A549 (cell line): ENCODE data around the gene EDEM1. TPM values are rescaled to one million over a fixed set of nuclear protein-coding genes. Genes with fewer than 3 reads are reported as not detected.
A peak's percentile ranks its signal among the peaks of the same experiment; 100 is the strongest.

Source experiments
- ATAC-seq, 2 experiments: fragments of 200-7000 bp in 1 of 2; fragments of >200 bp in 1 of 2; cut with Nextera tagmentation in 1 of 2; cut with Tn5 transposase in 1 of 2; 3 replicates each; pipeline versions ENCODE4 v1.8.0 to v1.9.1; 2018 to 2020; ENCODE audit warnings: mild to moderate bottlenecking in 1 of 2, moderate library complexity in 1 of 2
- CTCF ChIA-PET: fragments of 300-600 bp; sonication (Branson Sonifier 250); formaldehyde crosslinking; extraction: SDS; loops from one replicate; lab custom pipeline; 2021; ENCODE audit warnings: antibody characterized with exemption, inconsistent platforms; lab: Yijun Ruan, JAX
- POLR2A ChIA-PET: fragments of 350-600 bp; formaldehyde crosslinking; extraction: SDS; loops from one replicate; lab custom pipeline; 2021; ENCODE audit warnings: antibody characterized with exemption, inconsistent platforms; lab: Yijun Ruan, JAX
- DNase-seq, 2 experiments: peaks; one replicate each; pipeline versions ENCODE4 v3.0.0 to v3.0.0-alpha.2; 2011 to 2016; ENCODE audit warnings: low read depth in 1 of 2, low spot score in 1 of 2
- FAIRE-seq: peaks from 2 replicates; lab custom pipeline; 2011; peaks lifted over from hg19 to GRCh38; lab: Jason Lieb, UNC
- H3K27ac ChIP-seq, 2 experiments: fragments of >200 bp; sonication (Bioruptor Twin); formaldehyde crosslinking; 3 replicates each; pipeline ENCODE4 v1.5.1; 2016 to 2017
- H3K4me1 ChIP-seq: fragments of >200 bp; sonication (Bioruptor Twin); formaldehyde crosslinking; 3 replicates; pipeline ENCODE4 v1.6.1; 2016
- H3K4me2 ChIP-seq: fragments of >200 bp; sonication (Bioruptor Twin); formaldehyde crosslinking; 3 replicates; pipeline ENCODE4 v1.6.1; 2016
- H3K4me3 ChIP-seq: fragments of >200 bp; sonication (Bioruptor Twin); formaldehyde crosslinking; 3 replicates; pipeline ENCODE4 v1.5.1; 2016
- H3K9me3 ChIP-seq: fragments of >200 bp; sonication (Bioruptor Twin); formaldehyde crosslinking; 3 replicates; pipeline ENCODE4 v1.6.1; 2016
- CBX8 ChIP-seq: fragments of 200-600 bp; sonication (generic); IDR thresholded peaks from 2 replicates; pipeline ENCODE4 v1.6.1; 2016
- CHD2 ChIP-seq: fragments of 150-350 bp; IDR thresholded peaks from 2 replicates; pipeline ENCODE4 v1.6.1; 2014; ENCODE audit warnings: low read length; ENCODE audit not compliant: partially characterized antibody
- CHD4 ChIP-seq: fragments of 200-600 bp; sonication (generic); IDR thresholded peaks from 2 replicates; pipeline ENCODE4 v1.6.1; 2016; ENCODE audit warnings: antibody characterized with exemption, mild to moderate bottlenecking, borderline replicate concordance
- EHF ChIP-seq: fragments of 250-450 bp; sonication (Bioruptor Pico); IDR thresholded peaks from 2 replicates; pipeline ENCODE4 v1.5.0; 2020; ENCODE audit warnings: mild to moderate bottlenecking
- EHMT2 ChIP-seq: fragments of 200-600 bp; sonication (generic); IDR thresholded peaks from 2 replicates; pipeline ENCODE4 v1.6.1; 2016; ENCODE audit warnings: antibody characterized with exemption, low read depth, mild to moderate bottlenecking, moderate library complexity
- EP300 ChIP-seq, 2 experiments: fragments of >200 bp; sonication (Bioruptor Twin); formaldehyde crosslinking; IDR thresholded peaks; 2 replicates in 1 of 2; 3 replicates in 1 of 2; pipeline ENCODE4 v1.6.1; 2016 to 2017
- ESRRA ChIP-seq: fragments of 150-350 bp; IDR thresholded peaks from 2 replicates; pipeline ENCODE4 v1.6.1; 2014; ENCODE audit warnings: mild to moderate bottlenecking, low read length, borderline replicate concordance
- FOSB ChIP-seq: fragments of 250-450 bp; sonication (Bioruptor Pico); IDR thresholded peaks from 2 replicates; pipeline ENCODE4 v1.5.0; 2020; ENCODE audit warnings: mild to moderate bottlenecking, moderate library complexity
- HDAC2 ChIP-seq: fragments of 200-600 bp; sonication (generic); IDR thresholded peaks from 2 replicates; pipeline ENCODE4 v1.6.1; 2016
- HEYL ChIP-seq: fragments of 250-450 bp; sonication (Bioruptor Pico); IDR thresholded peaks from 2 replicates; pipeline ENCODE4 v1.8.0; 2021; ENCODE audit warnings: mild to moderate bottlenecking, moderate library complexity
- HOXB13 ChIP-seq: fragments of 250-450 bp; sonication (Bioruptor Pico); IDR thresholded peaks from 2 replicates; pipeline ENCODE4 v1.5.0; 2020; ENCODE audit warnings: low read depth, mild to moderate bottlenecking, moderate library complexity
- JUN ChIP-seq, 2 experiments: fragments of >200 bp; sonication (Bioruptor Twin); formaldehyde crosslinking; IDR thresholded peaks; 2 replicates in 1 of 2; 3 replicates in 1 of 2; pipeline ENCODE4 v1.6.1; 2016 to 2017
- JUNB ChIP-seq: fragments of >200 bp; sonication (Bioruptor Twin); formaldehyde crosslinking; IDR thresholded peaks from 2 replicates; pipeline ENCODE4 v1.6.1; 2016
- MAZ ChIP-seq: fragments of 150-350 bp; IDR thresholded peaks from 2 replicates; pipeline ENCODE4 v1.6.1; 2014; ENCODE audit warnings: antibody characterized with exemption, low read depth, low read length, borderline replicate concordance
- MYC ChIP-seq: IDR thresholded peaks from 2 replicates; pipeline ENCODE4 v1.6.1; 2012; ENCODE audit warnings: mild to moderate bottlenecking, inconsistent platforms, low read length, improper control_type of control experiment, borderline replicate concordance
- NFE2L2 ChIP-seq: fragments of 150-350 bp; conservative IDR thresholded peaks from 2 replicates; pipeline ENCODE4 v1.6.1; 2014; ENCODE audit warnings: low read length
- NPAS2 ChIP-seq: fragments of 250-450 bp; sonication (Bioruptor Pico); IDR thresholded peaks from 2 replicates; pipeline ENCODE4 v1.8.0; 2022; ENCODE audit warnings: mild to moderate bottlenecking, moderate library complexity, borderline replicate concordance
- POLR2AphosphoS2 ChIP-seq: conservative IDR thresholded peaks from 2 replicates; pipeline ENCODE4 v1.6.1; 2012; ENCODE audit warnings: low read length, improper control_type of control experiment, inconsistent platforms
- RAD21 ChIP-seq, 2 experiments: fragments of >200 bp in 1 of 2; sonication (Bioruptor Twin) in 1 of 2; formaldehyde crosslinking in 1 of 2; IDR thresholded peaks in 1 of 2; conservative IDR thresholded peaks in 1 of 2; 2 replicates in 1 of 2; 3 replicates in 1 of 2; pipeline ENCODE4 v1.6.1; 2012 to 2018; ENCODE audit warnings: inconsistent platforms in 1 of 2
- RCOR1 ChIP-seq: fragments of 150-350 bp; IDR thresholded peaks from 2 replicates; pipeline ENCODE4 v1.6.1; 2014; ENCODE audit warnings: antibody characterized with exemption, low read length, low read depth
- RFX5 ChIP-seq: fragments of 450-650 bp; IDR thresholded peaks from 2 replicates; pipeline ENCODE4 v1.7.1; 2014; ENCODE audit warnings: antibody characterized with exemption, mild to moderate bottlenecking, moderate library complexity
- SMC3 ChIP-seq: fragments of >200 bp; sonication (Bioruptor Twin); formaldehyde crosslinking; IDR thresholded peaks from 3 replicates; pipeline ENCODE4 v1.6.1; 2018; ENCODE audit warnings: inconsistent platforms
- TFCP2L1 ChIP-seq: fragments of 250-450 bp; sonication (Bioruptor Pico); IDR thresholded peaks from 2 replicates; pipeline ENCODE4 v1.5.0; 2021; ENCODE audit warnings: mild to moderate bottlenecking
- ZC3H11A ChIP-seq: fragments of 450-650 bp; IDR thresholded peaks from 2 replicates; pipeline ENCODE4 v1.6.1; 2014; ENCODE audit warnings: antibody characterized with exemption, mild to moderate bottlenecking
- ZNF302 ChIP-seq: fragments of 250-450 bp; sonication (Bioruptor Pico); IDR thresholded peaks from 2 replicates; pipeline ENCODE4 v1.9.0; 2021; ENCODE audit warnings: inconsistent platforms, mild to moderate bottlenecking, moderate library complexity
- ZSCAN20 ChIP-seq: fragments of 250-450 bp; sonication (Bioruptor Pico); IDR thresholded peaks from 2 replicates; pipeline ENCODE4 v1.8.0; 2022; ENCODE audit warnings: mild to moderate bottlenecking, moderate library complexity
- WGBS: methylation state at CpG from one replicate; pipeline ENCODE4 v1.1.6; 2017; ENCODE audit errors: missing lambda C conversion rate; 5-methylcytosine and 5-hydroxymethylcytosine counted together
- polyA plus RNA-seq, 4 experiments: library from polyadenylated mRNA; depleted of rRNA in 3 of 4; stranded (reverse); fragments of >200 nt; fragmentation: RNase III in 1 of 4; extraction: RNeasy Plus Mini Kit Qiagen cat#74134 plus additional on column Dnase treatment in 1 of 4; gene quantifications; 2 replicates in 3 of 4; 3 replicates in 1 of 4; pipeline ENCODE4 v1.2.3, GENCODE V29; 2011 to 2017
- TF ChIP-seq, protein P1 (sequence below): IDR thresholded peaks from 2 replicates; pipeline ENCODE4 v1.6.1; 2012
- TF ChIP-seq, protein P2 (sequence below): fragments of 150-350 bp; IDR thresholded peaks from 2 replicates; pipeline ENCODE4 v1.6.1; 2014; ENCODE audit warnings: low read depth, mild to moderate bottlenecking, low read length
- TF ChIP-seq, protein P3 (sequence below): fragments of >200 bp; sonication (Bioruptor Twin); formaldehyde crosslinking; IDR thresholded peaks from 3 replicates; pipeline ENCODE4 v1.5.1; 2016
- TF ChIP-seq, protein P4 (sequence below): IDR thresholded peaks from 2 replicates; pipeline ENCODE4 v1.6.1; 2012

Gene EDEM1
- polyA plus RNA-seq, 2 of the 4 experiments (the other 2 are of a cell fraction), result 16.3 to 40.9 TPM

DNA sequence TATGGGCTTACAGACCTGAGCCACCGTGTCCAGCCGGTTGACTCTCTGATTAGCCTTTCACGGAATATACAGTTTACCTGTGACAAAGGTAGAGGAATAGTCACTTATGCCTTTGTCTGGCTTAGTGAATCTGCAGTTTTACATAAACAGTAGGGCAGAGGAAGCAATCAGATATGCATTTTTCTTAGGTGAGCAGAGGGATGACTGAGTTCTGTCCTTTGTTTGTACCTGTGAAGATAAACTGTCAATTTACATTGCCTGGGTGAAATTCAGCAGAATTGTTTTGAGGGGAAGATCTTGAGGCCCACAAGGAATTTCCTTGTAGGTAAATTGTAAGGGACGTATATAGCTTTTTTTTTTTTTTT, 10.8 kb downstream of the EDEM1 start:
- Histone ChIP-seq H3K9me3 (no peaks in the 10 kb centered on the region), H3K4me3 (no peak overlapping the region)
- no peak for DNase-seq
- no peak for ATAC-seq
- no peak for FAIRE-seq
- no peak for TF ChIP-seq RAD21 (conservative IDR thresholded peaks at IDR 0.05 in 1 of 2, IDR thresholded peaks at IDR 0.05 in 1 of 2)
- no peak for TF ChIP-seq ZSCAN20
- TF ChIP-seq SMC3, result no peak
- TF ChIP-seq, all 56 proteins: peak for 0
- peak overlapping the region; percentile 72 to 86 for H3K27ac ChIP-seq
- 86% methylated on average over 4 of the region's 4 CpGs for WGBS
- ChIA-PET POLR2A (interaction anchor here (0.6 to 1.5 kb wide), 2 partner anchors 10 to 525 kb away, joined by 3 to 4 read pairs; no protein-coding TSS in a partner anchor), CTCF (no interaction called here)
- H3K4me1 ChIP-seq, result peaks cover 44% of the 10 kb centered on the region
- no peak overlapping the region for H3K4me2 ChIP-seq

DNA sequence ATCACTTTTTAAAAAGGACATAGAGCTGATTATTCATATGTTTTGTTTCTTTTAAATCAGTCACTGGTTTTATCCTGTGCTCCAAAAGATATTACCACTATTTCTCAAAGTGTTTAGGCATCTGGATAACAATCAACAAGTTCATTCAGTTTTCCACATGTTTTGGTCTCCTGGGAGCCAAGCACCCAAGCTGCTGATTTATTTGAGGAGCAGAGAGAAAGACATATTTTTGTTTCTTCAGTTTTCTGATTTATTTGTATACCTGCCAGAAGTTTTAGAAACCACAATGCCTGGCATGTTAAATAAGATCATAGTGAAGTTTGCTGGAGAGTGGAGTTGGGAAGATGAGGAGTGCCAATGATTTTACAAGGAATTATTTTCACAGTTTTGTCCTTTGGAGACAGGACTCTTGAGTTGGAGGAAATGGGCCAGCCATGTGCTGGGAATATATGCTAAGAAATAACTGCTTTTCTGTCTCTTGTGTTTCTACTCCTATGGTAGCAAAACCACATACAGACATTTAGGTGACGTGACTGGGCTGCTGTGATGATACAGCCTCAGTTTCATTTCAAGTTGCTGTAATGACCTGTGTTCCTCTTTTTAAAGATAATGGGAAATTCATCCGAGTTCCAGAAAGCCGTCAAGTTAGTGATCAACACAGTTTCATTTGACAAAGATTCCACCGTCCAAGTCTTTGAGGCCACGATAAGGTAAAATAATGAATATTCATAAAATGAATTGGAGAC, 11.7 kb downstream of the EDEM1 start:
- H3K4me3 ChIP-seq, result no peak overlapping the region

DNA sequence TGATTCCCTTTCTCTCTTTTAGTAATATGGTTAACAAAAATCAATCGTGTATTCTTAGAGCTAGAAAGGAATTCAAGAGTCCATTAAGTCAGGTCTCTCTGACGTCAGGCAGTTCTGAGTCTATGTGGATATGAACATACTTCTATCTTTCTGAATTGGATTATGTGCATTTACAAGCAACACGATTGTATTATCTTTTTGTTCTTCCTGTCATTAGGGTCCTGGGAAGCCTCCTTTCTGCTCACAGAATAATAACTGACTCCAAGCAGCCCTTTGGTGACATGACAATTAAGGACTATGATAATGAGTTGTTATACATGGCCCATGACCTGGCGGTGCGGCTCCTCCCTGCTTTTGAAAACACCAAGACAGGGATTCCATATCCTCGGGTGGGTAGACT, 14.0 kb downstream of the EDEM1 start:
- Histone ChIP-seq H3K4me2 (no peak overlapping the region), H3K4me1 (peaks cover 16% of the 10 kb centered on the region), H3K9me3 (no peaks in the 10 kb centered on the region), H3K27ac (no peak overlapping the region), H3K4me3 (no peak overlapping the region)
- POLR2A ChIA-PET, result no interaction called here
- CTCF ChIA-PET, result interaction anchor here (2.0 kb wide), 1 partner anchor 7 kb away, joined by 5 read pairs; no protein-coding TSS in a partner anchor
- WGBS, result 86% methylated on average over 6 of the region's 6 CpGs
- TF ChIP-seq, protein P1, sequence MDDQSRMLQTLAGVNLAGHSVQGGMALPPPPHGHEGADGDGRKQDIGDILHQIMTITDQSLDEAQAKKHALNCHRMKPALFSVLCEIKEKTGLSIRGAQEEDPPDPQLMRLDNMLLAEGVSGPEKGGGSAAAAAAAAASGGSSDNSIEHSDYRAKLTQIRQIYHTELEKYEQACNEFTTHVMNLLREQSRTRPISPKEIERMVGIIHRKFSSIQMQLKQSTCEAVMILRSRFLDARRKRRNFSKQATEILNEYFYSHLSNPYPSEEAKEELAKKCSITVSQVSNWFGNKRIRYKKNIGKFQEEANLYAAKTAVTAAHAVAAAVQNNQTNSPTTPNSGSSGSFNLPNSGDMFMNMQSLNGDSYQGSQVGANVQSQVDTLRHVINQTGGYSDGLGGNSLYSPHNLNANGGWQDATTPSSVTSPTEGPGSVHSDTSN, result no peak
- TF ChIP-seq JUN (IDR thresholded peaks at IDR 0.05) (no peak), MYC (no peak), CBX8 (no peak), ESRRA (no peak), FOSB (CRISPR knock-in tag) (no peak), HOXB13 (CRISPR knock-in tag) (no peak), ZC3H11A (no peak), JUNB (no peak), MAZ (no peak), NFE2L2 (no peak), ZSCAN20 (no peak), ZNF302 (no peak), EHMT2 (no peak), EHF (CRISPR knock-in tag) (no peak), HEYL (CRISPR knock-in tag) (no peak)
- TF ChIP-seq, protein P2, sequence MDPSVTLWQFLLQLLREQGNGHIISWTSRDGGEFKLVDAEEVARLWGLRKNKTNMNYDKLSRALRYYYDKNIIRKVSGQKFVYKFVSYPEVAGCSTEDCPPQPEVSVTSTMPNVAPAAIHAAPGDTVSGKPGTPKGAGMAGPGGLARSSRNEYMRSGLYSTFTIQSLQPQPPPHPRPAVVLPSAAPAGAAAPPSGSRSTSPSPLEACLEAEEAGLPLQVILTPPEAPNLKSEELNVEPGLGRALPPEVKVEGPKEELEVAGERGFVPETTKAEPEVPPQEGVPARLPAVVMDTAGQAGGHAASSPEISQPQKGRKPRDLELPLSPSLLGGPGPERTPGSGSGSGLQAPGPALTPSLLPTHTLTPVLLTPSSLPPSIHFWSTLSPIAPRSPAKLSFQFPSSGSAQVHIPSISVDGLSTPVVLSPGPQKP, result no peak
- DNase-seq, result no peak
- FAIRE-seq, result no peak
- ATAC-seq, result no peak

More for the DNA sequence above, 11.7 kb downstream of the EDEM1 start:
- ATAC-seq, result no peak
- no peak for TF ChIP-seq HDAC2
- TF ChIP-seq TFCP2L1 (CRISPR knock-in tag), result no peak
- no peak for TF ChIP-seq SMC3
- TF ChIP-seq JUN (IDR thresholded peaks at IDR 0.05), result no peak
- no peak for TF ChIP-seq CHD2
- no peak for TF ChIP-seq RCOR1
- TF ChIP-seq CHD4, result no peak
- TF ChIP-seq EHF (CRISPR knock-in tag), result no peak
- TF ChIP-seq, protein P3, sequence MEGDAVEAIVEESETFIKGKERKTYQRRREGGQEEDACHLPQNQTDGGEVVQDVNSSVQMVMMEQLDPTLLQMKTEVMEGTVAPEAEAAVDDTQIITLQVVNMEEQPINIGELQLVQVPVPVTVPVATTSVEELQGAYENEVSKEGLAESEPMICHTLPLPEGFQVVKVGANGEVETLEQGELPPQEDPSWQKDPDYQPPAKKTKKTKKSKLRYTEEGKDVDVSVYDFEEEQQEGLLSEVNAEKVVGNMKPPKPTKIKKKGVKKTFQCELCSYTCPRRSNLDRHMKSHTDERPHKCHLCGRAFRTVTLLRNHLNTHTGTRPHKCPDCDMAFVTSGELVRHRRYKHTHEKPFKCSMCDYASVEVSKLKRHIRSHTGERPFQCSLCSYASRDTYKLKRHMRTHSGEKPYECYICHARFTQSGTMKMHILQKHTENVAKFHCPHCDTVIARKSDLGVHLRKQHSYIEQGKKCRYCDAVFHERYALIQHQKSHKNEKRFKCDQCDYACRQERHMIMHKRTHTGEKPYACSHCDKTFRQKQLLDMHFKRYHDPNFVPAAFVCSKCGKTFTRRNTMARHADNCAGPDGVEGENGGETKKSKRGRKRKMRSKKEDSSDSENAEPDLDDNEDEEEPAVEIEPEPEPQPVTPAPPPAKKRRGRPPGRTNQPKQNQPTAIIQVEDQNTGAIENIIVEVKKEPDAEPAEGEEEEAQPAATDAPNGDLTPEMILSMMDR, result no peak
- no peak for TF ChIP-seq NPAS2 (CRISPR knock-in tag)
- no peak for TF ChIP-seq POLR2AphosphoS2
- TF ChIP-seq, protein P2, result no peak
- TF ChIP-seq EP300 (IDR thresholded peaks at IDR 0.05), result no peak
- no peak for TF ChIP-seq ZC3H11A
- TF ChIP-seq RFX5, result no peak
- TF ChIP-seq, protein P4, sequence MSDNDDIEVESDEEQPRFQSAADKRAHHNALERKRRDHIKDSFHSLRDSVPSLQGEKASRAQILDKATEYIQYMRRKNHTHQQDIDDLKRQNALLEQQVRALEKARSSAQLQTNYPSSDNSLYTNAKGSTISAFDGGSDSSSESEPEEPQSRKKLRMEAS, result no peak
- no peak for TF ChIP-seq MAZ
- Histone ChIP-seq H3K4me2 (no peak overlapping the region), H3K4me1 (peaks cover 40% of the 10 kb centered on the region), H3K9me3 (no peaks in the 10 kb centered on the region), H3K27ac (no peak overlapping the region)
- 92% methylated on average over 5 of the region's 5 CpGs for WGBS
- ChIA-PET CTCF (no interaction called here), POLR2A (interaction anchor here (0.6 kb wide), 1 partner anchor 526 kb away, joined by 3 read pairs; no protein-coding TSS in a partner anchor)
- DNase-seq, result no peak
- no peak for FAIRE-seq
